SU-DHL-6 (cell line): ENCODE measurements around the gene MYO10.

Experiments used
- EZH2phosphoT487 ChIP-seq: fragments of 200-600 bp; sonication (generic), shearing (Covaris generic); conservative IDR thresholded peaks from 2 replicates; pipeline ENCODE4 v1.6.1; 2018; ENCODE audit warnings: mild to moderate bottlenecking, antibody characterized with exemption, low read length, moderate library complexity, mixed read lengths
- TF ChIP-seq, protein P1 (sequence below): fragments of 200-600 bp; sonication (generic); IDR thresholded peaks from one replicate; pipeline ENCODE4 v1.5.1; 2017; ENCODE audit warnings: antibody characterized with exemption, mild to moderate bottlenecking, low read length, moderate library complexity; ENCODE audit not compliant: insufficient read depth, poor library complexity, severe bottlenecking

GRCh38 chr5:16896767-16897166, 39.3 kb downstream of the MYO10 start:
- TF ChIP-seq, protein P1, sequence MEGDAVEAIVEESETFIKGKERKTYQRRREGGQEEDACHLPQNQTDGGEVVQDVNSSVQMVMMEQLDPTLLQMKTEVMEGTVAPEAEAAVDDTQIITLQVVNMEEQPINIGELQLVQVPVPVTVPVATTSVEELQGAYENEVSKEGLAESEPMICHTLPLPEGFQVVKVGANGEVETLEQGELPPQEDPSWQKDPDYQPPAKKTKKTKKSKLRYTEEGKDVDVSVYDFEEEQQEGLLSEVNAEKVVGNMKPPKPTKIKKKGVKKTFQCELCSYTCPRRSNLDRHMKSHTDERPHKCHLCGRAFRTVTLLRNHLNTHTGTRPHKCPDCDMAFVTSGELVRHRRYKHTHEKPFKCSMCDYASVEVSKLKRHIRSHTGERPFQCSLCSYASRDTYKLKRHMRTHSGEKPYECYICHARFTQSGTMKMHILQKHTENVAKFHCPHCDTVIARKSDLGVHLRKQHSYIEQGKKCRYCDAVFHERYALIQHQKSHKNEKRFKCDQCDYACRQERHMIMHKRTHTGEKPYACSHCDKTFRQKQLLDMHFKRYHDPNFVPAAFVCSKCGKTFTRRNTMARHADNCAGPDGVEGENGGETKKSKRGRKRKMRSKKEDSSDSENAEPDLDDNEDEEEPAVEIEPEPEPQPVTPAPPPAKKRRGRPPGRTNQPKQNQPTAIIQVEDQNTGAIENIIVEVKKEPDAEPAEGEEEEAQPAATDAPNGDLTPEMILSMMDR: no peak
- no peak for TF ChIP-seq EZH2phosphoT487
